Measurements from ENCODE around the gene SYT8.

SYT8 gene

GRCh38 chr11:1852877-1853276, 18.1 kb downstream of the SYT8 start, which contains the start of gene LSP1:
Gene LSP1 (plus strand): TSS chr11:1853084. CDS start chr11:1853145, 61 bp downstream.
- Histone ChIP-seq H3K79me2 (no peaks in the 10 kb centered on the region), H3K4me1 (no peaks in the 10 kb centered on the region), H3K9me3 (ENCODE audit: control insufficient read depth, low read length) (no peaks in the 10 kb centered on the region), H3K9ac (no peak within 1 kb of the TSS), H3K36me3 (ENCODE audit: control insufficient read depth, insufficient read depth, low read length) (no peaks in the 10 kb centered on the region), H3K27me3 (ENCODE audit: control insufficient read depth, insufficient read depth, low read length) (no peaks in the 10 kb centered on the region), H3K4me3 (ENCODE audit: low read depth, low read length) (no peak within 1 kb of the TSS), H3K4me2 (ENCODE audit: low read length) (no peak within 1 kb of the TSS), H2AFZ (no peak within 1 kb of the TSS), H3K27ac (no peak within 1 kb of the TSS)
- TF ChIP-seq CTCF (IDR thresholded peaks at IDR 0.05): no peak

- TF ChIP-seq CTCF (IDR thresholded peaks at IDR 0.05): no peak
- Histone ChIP-seq H3K27me3 (ENCODE audit: control insufficient read depth, insufficient read depth, low read length) (no peaks in the 10 kb centered on the region), H3K9me3 (ENCODE audit: control insufficient read depth, low read length) (no peaks in the 10 kb centered on the region), H3K27ac (no peak overlapping the region), H3K4me2 (ENCODE audit: low read length) (no peak overlapping the region), H3K36me3 (ENCODE audit: control insufficient read depth, insufficient read depth, low read length) (no peaks in the 10 kb centered on the region), H3K9ac (no peak overlapping the region), H2AFZ (no peak overlapping the region), H3K4me1 (no peaks in the 10 kb centered on the region), H3K4me3 (ENCODE audit: low read depth, low read length) (no peak overlapping the region), H3K79me2 (no peaks in the 10 kb centered on the region)
These were observed 18.8 kb downstream of the SYT8 start for GRCh38 chr11:1853376-1854131.

GRCh38 chr11:1854132-1854948, 19.6 kb downstream of the SYT8 start:
- Histone ChIP-seq H3K9me3 (ENCODE audit: control insufficient read depth, low read length) (no peaks in the 10 kb centered on the region), H3K27ac (no peak overlapping the region), H3K4me1 (no peaks in the 10 kb centered on the region), H3K36me3 (ENCODE audit: control insufficient read depth, insufficient read depth, low read length) (no peaks in the 10 kb centered on the region), H3K9ac (no peak overlapping the region), H3K4me2 (ENCODE audit: low read length) (no peak overlapping the region), H3K79me2 (no peaks in the 10 kb centered on the region), H3K27me3 (ENCODE audit: control insufficient read depth, insufficient read depth, low read length) (no peaks in the 10 kb centered on the region), H3K4me3 (ENCODE audit: low read depth, low read length) (no peak overlapping the region), H2AFZ (no peak overlapping the region)
- no peak for TF ChIP-seq CTCF (IDR thresholded peaks at IDR 0.05)

GRCh38 chr11:1854949-1855885, 20.4 kb downstream of the SYT8 start:
- Histone ChIP-seq H3K9me3 (ENCODE audit: control insufficient read depth, low read length) (no peaks in the 10 kb centered on the region), H3K4me3 (ENCODE audit: low read depth, low read length) (no peak overlapping the region), H3K27ac (no peak overlapping the region), H3K4me1 (no peaks in the 10 kb centered on the region), H2AFZ (no peak overlapping the region), H3K4me2 (ENCODE audit: low read length) (no peak overlapping the region), H3K27me3 (ENCODE audit: control insufficient read depth, insufficient read depth, low read length) (no peaks in the 10 kb centered on the region), H3K36me3 (ENCODE audit: control insufficient read depth, insufficient read depth, low read length) (no peaks in the 10 kb centered on the region), H3K79me2 (no peaks in the 10 kb centered on the region), H3K9ac (no peak overlapping the region)
- no peak for TF ChIP-seq CTCF (IDR thresholded peaks at IDR 0.05)
